Thoracic aorta (tissue), 2 donors: ENCODE measurements around the gene COL20A1. TPM values are rescaled to one million over a fixed set of nuclear protein-coding genes. Genes with fewer than 3 reads are reported as not detected.
A peak's percentile ranks its signal among the peaks of the same experiment; 100 is the strongest.

Experiments used
- ATAC-seq: fragments of 150-250 bp; one replicate; pipeline ENCODE4 v1.8.0; 2017; ENCODE audit warnings: low read depth; ENCODE audit not compliant: insufficient number of reproducible peaks, low FRiP score
- DNase-seq: peaks from one replicate; pipeline ENCODE4 v3.0.0-alpha.2; 2020; ENCODE audit warnings: low spot score
- H3K27ac ChIP-seq, 2 donors: fragments of 200-600 bp; sonication (generic); 1 replicate in 1 of 2; 2 replicates in 1 of 2; pipeline ENCODE4 v1.5.1; 2016; ENCODE audit warnings: mild to moderate bottlenecking in 2 of 2, moderate library complexity in 2 of 2
- H3K27me3 ChIP-seq: fragments of 200-600 bp; sonication (generic); replicated peaks from 2 replicates; pipeline ENCODE4 v1.6.0; 2016; ENCODE audit warnings: mild to moderate bottlenecking; ENCODE audit not compliant: insufficient read depth
- H3K36me3 ChIP-seq: fragments of 200-600 bp; sonication (generic); one replicate; pipeline ENCODE4 v1.5.1; 2016
- H3K4me1 ChIP-seq, 2 donors: fragments of 200-600 bp; sonication (generic); 1 replicate in 1 of 2; 2 replicates in 1 of 2; pipeline versions ENCODE4 v1.5.1 to v1.6.0; 2016; ENCODE audit warnings: low read depth in 2 of 2, mild to moderate bottlenecking in 1 of 2; ENCODE audit not compliant: control insufficient read depth in 1 of 2
- H3K4me3 ChIP-seq: fragments of 200-600 bp; sonication (generic); 2 replicates; pipeline ENCODE4 v1.5.1; 2016; ENCODE audit warnings: mild to moderate bottlenecking
- H3K9me3 ChIP-seq: fragments of 200-600 bp; sonication (generic); 2 replicates; pipeline ENCODE4 v1.5.1; 2016
- CTCF ChIP-seq: fragments of 200-600 bp; sonication (generic); IDR thresholded peaks from one replicate; pipeline ENCODE4 v1.5.1; 2019; ENCODE audit warnings: antibody characterized with exemption
- total RNA-seq, 2 donors: library from RNA; depleted of rRNA; stranded (reverse); fragments of >200 nt; gene quantifications; one replicate each; pipeline versions ENCODE4 v1.1.0 to v1.2.3, GENCODE V29; 2016

COL20A1 gene
- total RNA-seq, 2 donors from 2014 or later = not detected

- no peaks in the 10 kb centered on the region for H3K36me3 ChIP-seq
- ATAC-seq (no peak), DNase-seq (no peak)
- peak overlapping the region; percentile 39 for H3K4me3 ChIP-seq
- no peaks in the 10 kb centered on the region for H3K27me3 ChIP-seq
- no peak overlapping the region for H3K27ac ChIP-seq
- H3K4me1 ChIP-seq = peaks cover 0 to 10% of the 10 kb centered on the region in 2 donors
- no peaks in the 10 kb centered on the region for H3K9me3 ChIP-seq
- TF ChIP-seq CTCF = no peak
Observed at GRCh38 chr20:63253438-63254231, 39.4 kb upstream of the COL20A1 start.

- Histone ChIP-seq H3K4me3 (peak within 1 kb of the TSS; percentile 39), H3K27ac (no peak within 1 kb of the TSS), H3K27me3 (no peaks in the 10 kb centered on the region), H3K36me3 (no peaks in the 10 kb centered on the region), H3K4me1 (peaks cover 0 to 10% of the 10 kb centered on the region in 2 donors), H3K9me3 (no peaks in the 10 kb centered on the region)
- no peak for TF ChIP-seq CTCF
- DNase-seq (no peak), ATAC-seq (no peak)
Observed at GRCh38 chr20:63254232-63254605, 38.8 kb upstream of the COL20A1 start, which contains the start of gene NKAIN4. Gene NKAIN4 (minus strand): TSS chr20:63254463. CDS start chr20:63254450, 13 bp downstream.

GRCh38 chr20:63254606-63255384 is 38.2 kb upstream of the COL20A1 start:
- H3K9me3 ChIP-seq = no peaks in the 10 kb centered on the region
- no peak overlapping the region for H3K4me3 ChIP-seq
- no peak overlapping the region for H3K27ac ChIP-seq
- H3K27me3 ChIP-seq = no peaks in the 10 kb centered on the region
- H3K36me3 ChIP-seq = no peaks in the 10 kb centered on the region
- DNase-seq (no peak), ATAC-seq (no peak)
- no peak for TF ChIP-seq CTCF
- peaks cover 0 to 10% of the 10 kb centered on the region in 2 donors for H3K4me1 ChIP-seq

GRCh38 chr20:63255931-63256704 is 36.9 kb upstream of the COL20A1 start:
- no peak for ATAC-seq
- TF ChIP-seq CTCF = no peak

More at GRCh38 chr20:63255931-63256704, 36.9 kb upstream of the COL20A1 start:
- H3K27me3 ChIP-seq = no peaks in the 10 kb centered on the region
- H3K4me1 ChIP-seq = peaks cover 0 to 10% of the 10 kb centered on the region in 2 donors
- H3K9me3 ChIP-seq = no peaks in the 10 kb centered on the region
- no peak overlapping the region for H3K4me3 ChIP-seq
- no peak for DNase-seq
- no peak overlapping the region for H3K27ac ChIP-seq
- H3K36me3 ChIP-seq = no peaks in the 10 kb centered on the region
